Gastroesophageal sphincter (tissue), 4 donors: ENCODE measurements around the gene TSPAN14. TPM values are rescaled to one million over a fixed set of nuclear protein-coding genes. Genes with fewer than 3 reads are reported as not detected.
A peak's percentile ranks its signal among the peaks of the same experiment; 100 is the strongest.

Experiments
- ATAC-seq: fragments of 150-250 bp; one replicate; pipeline ENCODE4 v1.9.1; 2016; ENCODE audit warnings: mild to moderate bottlenecking, moderate library complexity
- H3K27ac ChIP-seq, 4 donors: fragments of 200-600 bp; sonication (generic) in 3 of 4; 1 replicate in 3 of 4; 2 replicates in 1 of 4; pipeline ENCODE4 v1.5.1; 2016 to 2019
- H3K27me3 ChIP-seq: fragments of 200-600 bp; sonication (generic); one replicate; pipeline ENCODE4 v1.5.1; 2019
- H3K36me3 ChIP-seq, 2 donors: fragments of 200-600 bp; sonication (generic); one replicate each; pipeline ENCODE4 v1.5.1; 2019; ENCODE audit warnings: control low read depth in 1 of 2
- H3K4me1 ChIP-seq, 3 donors: fragments of 200-600 bp; sonication (generic); 1 replicate in 2 of 3; 2 replicates in 1 of 3; pipeline ENCODE4 v1.5.1; 2016 to 2019; ENCODE audit warnings: control low read depth in 2 of 3
- H3K4me3 ChIP-seq, 2 donors: fragments of 200-600 bp; sonication (generic); one replicate each; pipeline ENCODE4 v1.5.1; 2019; ENCODE audit warnings: mild to moderate bottlenecking in 1 of 2, moderate library complexity in 1 of 2
- H3K9me3 ChIP-seq, 3 donors: fragments of 200-600 bp; sonication (generic); one replicate each; pipeline ENCODE4 v1.5.1; 2017 to 2019; ENCODE audit warnings: control low read depth in 2 of 3
- EP300 ChIP-seq: sonication (generic); formaldehyde crosslinking; IDR thresholded peaks from one replicate; pipeline ENCODE4 v1.6.1; 2017; ENCODE audit warnings: antibody characterized with exemption, mild to moderate bottlenecking
- POLR2A ChIP-seq, 2 donors: fragments of 450-650 bp; IDR thresholded peaks; one replicate each; pipeline ENCODE4 v1.6.1; 2017; ENCODE audit warnings: antibody characterized with exemption in 2 of 2, mild to moderate bottlenecking in 2 of 2, moderate library complexity in 1 of 2
- POLR2AphosphoS5 ChIP-seq: sonication (generic); formaldehyde crosslinking; IDR thresholded peaks from one replicate; pipeline ENCODE4 v1.6.1; 2017; ENCODE audit warnings: antibody characterized with exemption
- WGBS, 2 donors: methylation state at CpG; one replicate each; pipeline ENCODE4 v1.1.5; 2018; ENCODE audit warnings: low coverage in 1 of 2; 5-methylcytosine and 5-hydroxymethylcytosine counted together
- total RNA-seq, 4 donors: library from RNA; depleted of rRNA; stranded (reverse); fragments of >200 nt; gene quantifications; one replicate each; pipeline ENCODE4 v1.1.0, GENCODE V29; 2016
- TF ChIP-seq, protein P1 (sequence below), 4 experiments: fragments of 200-600 bp in 2 of 4; fragments of 450-650 bp in 2 of 4; sonication (generic) in 1 of 4; IDR thresholded peaks; one replicate each; pipeline ENCODE4 v1.5.1; 2017 to 2019; ENCODE audit warnings: antibody characterized with exemption in 4 of 4, mild to moderate bottlenecking in 2 of 4, moderate library complexity in 2 of 4

The TSPAN14 gene
- total RNA-seq, 4 donors from 2014 or later, result 23.3 to 52.4 (median 37.1) TPM

DNA sequence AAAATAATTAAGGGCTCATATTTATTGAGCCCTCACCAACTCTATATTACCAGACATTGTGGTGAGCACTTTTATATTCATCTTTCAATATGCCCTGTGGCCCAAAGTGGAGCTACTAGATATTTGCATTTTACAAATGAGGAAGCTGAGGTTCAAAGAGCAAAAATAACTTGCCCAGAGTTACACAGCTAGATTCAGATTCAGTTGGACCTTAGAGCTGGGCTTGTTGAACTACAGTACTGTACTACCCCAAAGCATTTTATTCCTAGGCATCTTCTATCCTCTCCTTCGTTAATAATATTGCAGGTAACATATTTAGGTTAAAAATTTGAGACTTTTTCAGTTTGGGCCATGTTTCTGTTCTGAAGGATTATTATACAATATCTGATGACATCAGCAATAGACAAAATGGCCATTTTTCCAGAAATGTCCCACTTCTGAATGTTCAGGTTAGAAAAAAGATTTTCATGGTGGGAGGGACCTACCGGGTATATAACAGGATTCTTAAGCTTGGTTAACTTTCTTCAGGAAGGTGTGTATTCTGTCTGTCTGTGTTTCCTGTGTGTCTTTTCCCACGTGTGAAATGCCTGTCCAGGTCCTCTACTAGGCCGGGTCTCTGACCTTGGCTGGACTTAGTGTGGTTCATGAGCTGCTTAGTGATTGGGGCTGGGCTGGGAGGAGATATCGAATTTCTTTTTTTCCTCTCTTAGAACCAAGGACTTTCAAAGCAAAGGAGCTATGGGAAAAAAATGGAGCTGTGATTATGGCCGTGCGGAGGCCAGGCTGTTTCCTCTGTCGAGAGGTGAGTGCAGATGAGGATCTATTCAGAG, 32.2 kb upstream of the TSPAN14 start:
- peaks cover 0 to under 1% (median 0%) of the 10 kb centered on the region in 3 donors for H3K4me1 ChIP-seq
- no peaks in the 10 kb centered on the region for H3K27me3 ChIP-seq
- no peaks in the 10 kb centered on the region for H3K9me3 ChIP-seq
- H3K4me3 ChIP-seq, result no peak overlapping the region
- H3K27ac ChIP-seq, result no peak overlapping the region
- no peak for ATAC-seq
- H3K36me3 ChIP-seq, result peaks cover 0 to 59% of the 10 kb centered on the region in 2 donors
- whole genome bisulfite sequencing, 2 donors, result 84 to 88% methylated on average over 4 to 7 of the region's 8 CpGs
- TF ChIP-seq POLR2A (IDR thresholded peaks at IDR 0.05), result no peak
- TF ChIP-seq POLR2AphosphoS5, result no peak
- TF ChIP-seq, protein P1, sequence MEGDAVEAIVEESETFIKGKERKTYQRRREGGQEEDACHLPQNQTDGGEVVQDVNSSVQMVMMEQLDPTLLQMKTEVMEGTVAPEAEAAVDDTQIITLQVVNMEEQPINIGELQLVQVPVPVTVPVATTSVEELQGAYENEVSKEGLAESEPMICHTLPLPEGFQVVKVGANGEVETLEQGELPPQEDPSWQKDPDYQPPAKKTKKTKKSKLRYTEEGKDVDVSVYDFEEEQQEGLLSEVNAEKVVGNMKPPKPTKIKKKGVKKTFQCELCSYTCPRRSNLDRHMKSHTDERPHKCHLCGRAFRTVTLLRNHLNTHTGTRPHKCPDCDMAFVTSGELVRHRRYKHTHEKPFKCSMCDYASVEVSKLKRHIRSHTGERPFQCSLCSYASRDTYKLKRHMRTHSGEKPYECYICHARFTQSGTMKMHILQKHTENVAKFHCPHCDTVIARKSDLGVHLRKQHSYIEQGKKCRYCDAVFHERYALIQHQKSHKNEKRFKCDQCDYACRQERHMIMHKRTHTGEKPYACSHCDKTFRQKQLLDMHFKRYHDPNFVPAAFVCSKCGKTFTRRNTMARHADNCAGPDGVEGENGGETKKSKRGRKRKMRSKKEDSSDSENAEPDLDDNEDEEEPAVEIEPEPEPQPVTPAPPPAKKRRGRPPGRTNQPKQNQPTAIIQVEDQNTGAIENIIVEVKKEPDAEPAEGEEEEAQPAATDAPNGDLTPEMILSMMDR (IDR thresholded peaks at IDR 0.05), result no peak
- TF ChIP-seq EP300, result no peak

DNA sequence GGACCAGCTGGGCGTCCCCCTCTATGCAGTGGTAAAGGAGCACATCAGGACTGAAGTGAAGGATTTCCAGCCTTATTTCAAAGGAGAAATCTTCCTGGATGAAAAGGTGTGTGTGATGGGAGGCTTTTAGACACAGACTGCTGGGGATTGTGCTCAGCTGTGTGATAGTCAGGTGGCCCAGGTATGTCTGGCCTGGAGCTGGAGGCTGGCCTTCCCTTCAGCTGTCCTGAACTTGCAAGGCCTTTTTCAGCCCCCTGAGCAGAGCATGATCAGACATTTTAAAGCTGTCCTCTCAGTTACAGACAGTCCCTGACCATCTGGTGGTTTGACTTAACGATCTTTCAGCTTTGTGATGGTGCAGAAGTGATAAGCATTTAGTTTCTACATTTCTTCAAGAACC, 28.2 kb upstream of the TSPAN14 start:
- H3K4me1 ChIP-seq, result no peaks in the 10 kb centered on the region
- peaks cover 0 to 83% of the 10 kb centered on the region in 2 donors for H3K36me3 ChIP-seq
- H3K9me3 ChIP-seq, result no peaks in the 10 kb centered on the region
- ATAC-seq, result no peak
- no peak for TF ChIP-seq POLR2AphosphoS5
- H3K27me3 ChIP-seq, result no peaks in the 10 kb centered on the region
- H3K27ac ChIP-seq, result no peak overlapping the region
- WGBS, 2 donors, result 73 to 100% methylated on average over 1 of the region's 2 CpGs
- H3K4me3 ChIP-seq, result no peak overlapping the region

DNA sequence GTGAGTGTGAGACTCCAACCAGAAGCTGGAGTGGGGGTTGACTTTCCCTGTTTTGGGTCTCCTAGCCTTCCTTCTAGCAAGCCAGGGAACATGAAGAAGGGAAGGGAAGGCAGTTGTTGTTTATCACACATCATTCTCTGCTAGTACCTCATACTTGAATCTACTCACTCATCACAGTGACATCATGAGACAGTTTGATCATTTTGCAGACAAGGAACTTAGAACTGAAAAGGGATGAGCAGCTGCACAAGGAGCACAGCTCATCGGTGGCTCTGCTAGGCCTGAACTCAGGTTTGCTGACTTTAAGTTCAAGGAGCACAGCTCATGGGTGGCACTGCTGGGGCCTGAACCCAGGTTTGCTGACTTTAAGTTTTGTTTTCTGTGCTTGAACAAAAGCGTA, 26.6 kb upstream of the TSPAN14 start:
- no peak overlapping the region for H3K4me3 ChIP-seq
- TF ChIP-seq POLR2AphosphoS5, result no peak
- TF ChIP-seq POLR2A (IDR thresholded peaks at IDR 0.05), result no peak
- no peak for TF ChIP-seq EP300
- TF ChIP-seq, protein P1 (IDR thresholded peaks at IDR 0.05), result no peak
- no peaks in the 10 kb centered on the region for H3K27me3 ChIP-seq
- no peaks in the 10 kb centered on the region for H3K4me1 ChIP-seq
- H3K36me3 ChIP-seq, result peaks cover 0 to 86% of the 10 kb centered on the region in 2 donors
- WGBS, 2 donors, result 100% methylated on average over 2 of the region's 2 CpGs; no CpG with 5 or more reads in 1 of the 2 donors
- H3K27ac ChIP-seq, result no peak overlapping the region
- ATAC-seq, result no peak
- no peaks in the 10 kb centered on the region for H3K9me3 ChIP-seq

DNA sequence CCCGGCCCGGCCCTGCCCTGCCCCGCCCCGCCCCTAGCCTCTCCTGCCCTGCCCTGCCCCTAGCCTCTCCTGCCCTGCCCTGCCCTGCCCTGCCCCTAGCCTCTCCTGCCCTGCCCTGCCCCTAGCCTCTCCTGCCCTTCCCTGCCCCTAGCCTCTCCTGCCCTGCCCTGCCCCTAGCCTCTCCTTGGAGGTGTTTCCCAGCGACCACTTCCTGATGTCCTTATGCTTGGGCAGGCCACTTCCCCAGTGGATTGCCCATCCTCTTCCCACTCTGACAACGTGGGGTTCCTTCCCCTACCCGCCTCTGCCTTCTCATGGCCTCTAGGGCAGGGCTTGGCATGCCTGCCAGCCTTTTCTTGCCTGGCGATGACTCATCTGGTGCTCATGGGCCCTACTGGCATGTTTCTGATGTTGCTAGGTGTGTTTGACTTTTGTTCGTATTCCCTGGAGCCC, 24.6 kb upstream of the TSPAN14 start:
- Histone ChIP-seq H3K9me3 (no peaks in the 10 kb centered on the region), H3K4me1 (no peaks in the 10 kb centered on the region), H3K27me3 (no peaks in the 10 kb centered on the region), H3K36me3 (peaks cover 0 to 72% of the 10 kb centered on the region in 2 donors), H3K27ac (no peak overlapping the region), H3K4me3 (no peak overlapping the region)
- peak; percentile 65 for ATAC-seq
- 73 to 100% methylated on average over 2 to 5 of the region's 9 CpGs for WGBS, 2 donors
- TF ChIP-seq, protein P1 (IDR thresholded peaks at IDR 0.05), result no peak
- TF ChIP-seq POLR2A (IDR thresholded peaks at IDR 0.05), result no peak
- no peak for TF ChIP-seq EP300
- TF ChIP-seq POLR2AphosphoS5, result no peak

DNA sequence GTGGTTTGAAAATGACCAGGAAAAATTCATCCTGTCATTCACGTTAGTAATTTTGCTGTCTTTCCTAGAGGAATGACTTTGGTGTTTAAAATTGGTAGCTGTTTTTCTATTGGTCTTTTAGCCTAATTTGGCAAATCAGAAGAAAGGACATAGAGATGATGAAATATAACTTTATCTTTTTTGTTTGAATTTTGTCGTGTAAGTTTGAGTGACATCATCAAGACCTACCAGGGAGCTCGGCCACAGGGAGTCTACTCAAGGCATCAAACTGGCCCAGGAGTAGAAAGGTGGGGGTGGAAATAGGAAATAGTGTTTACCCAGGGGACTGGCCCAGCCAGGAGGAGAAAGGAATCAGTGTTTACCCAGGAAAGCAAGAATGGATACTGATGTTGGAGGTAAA, 21.0 kb upstream of the TSPAN14 start:
- Histone ChIP-seq H3K27ac (no peak overlapping the region), H3K9me3 (no peaks in the 10 kb centered on the region), H3K27me3 (no peaks in the 10 kb centered on the region), H3K36me3 (peaks cover 0 to 37% of the 10 kb centered on the region in 2 donors), H3K4me3 (no peak overlapping the region), H3K4me1 (no peaks in the 10 kb centered on the region)
- WGBS, 2 donors, result 51 to 80% methylated on average over 1 to 3 of the region's 3 CpGs
- no peak for ATAC-seq
- TF ChIP-seq, protein P1 (IDR thresholded peaks at IDR 0.05), result no peak
- TF ChIP-seq POLR2AphosphoS5, result no peak
- TF ChIP-seq EP300, result no peak
